K562 (cell line): ENCODE data around the gene SART3. TPM values are rescaled to one million over a fixed set of nuclear protein-coding genes. Genes with fewer than 3 reads are reported as not detected.

ENCODE experiments used
- BCLAF1 ChIP-seq, 2 experiments: fragments of 450-650 bp in 1 of 2; IDR thresholded peaks; 2 replicates each; pipeline ENCODE4 v1.6.1; 2011 to 2017; ENCODE audit warnings: low read depth in 2 of 2, antibody characterized with exemption in 1 of 2, borderline replicate concordance in 1 of 2, low read length in 1 of 2, mild to moderate bottlenecking in 1 of 2, mixed read lengths in 1 of 2; ENCODE audit not compliant: control insufficient read depth in 1 of 2
- BRCA1 ChIP-seq, 2 experiments: fragments of 450-650 bp in 1 of 2; sonication (generic) in 1 of 2; formaldehyde crosslinking in 1 of 2; IDR thresholded peaks; 2 replicates each; pipeline versions ENCODE4 v1.5.0 to v1.6.1; 2017 to 2020; ENCODE audit warnings: mild to moderate bottlenecking in 1 of 2, missing genetic modification reagents in 1 of 2
- CC2D1A ChIP-seq: fragments of 450-650 bp; IDR thresholded peaks from 2 replicates; pipeline ENCODE4 v1.6.1; 2017; ENCODE audit warnings: mild to moderate bottlenecking
- CXXC5 ChIP-seq: fragments of 250-450 bp; sonication (Bioruptor Pico); IDR thresholded peaks from 2 replicates; pipeline ENCODE4 v1.8.0; 2022; ENCODE audit warnings: inconsistent platforms, mild to moderate bottlenecking, moderate library complexity
- GATAD2A ChIP-seq: fragments of 450-650 bp; IDR thresholded peaks from 2 replicates; pipeline ENCODE4 v1.6.1; 2017
- HLTF ChIP-seq: fragments of 450-650 bp; IDR thresholded peaks from 2 replicates; pipeline ENCODE4 v1.6.1; 2016
- KDM1A ChIP-seq, 2 experiments: fragments of 450-650 bp; IDR thresholded peaks; 2 replicates each; pipeline ENCODE4 v1.6.1; 2016; ENCODE audit warnings: mild to moderate bottlenecking in 2 of 2
- MLLT1 ChIP-seq, 2 experiments: fragments of 450-650 bp; IDR thresholded peaks; 2 replicates each; pipeline ENCODE4 v1.6.1; 2016
- PHF20 ChIP-seq: fragments of 450-650 bp; IDR thresholded peaks from 2 replicates; pipeline ENCODE4 v1.6.1; 2018; ENCODE audit not compliant: partially characterized antibody
- RBM39 ChIP-seq: fragments of 200-400 bp; formaldehyde crosslinking; optimal IDR thresholded peaks from 2 replicates; pipeline ENCODE3; 2018; ENCODE audit warnings: low read depth, low read length
- SAP30 ChIP-seq: fragments of 200-600 bp; sonication (generic); IDR thresholded peaks from 2 replicates; pipeline ENCODE4 v1.6.1; 2012; ENCODE audit warnings: borderline replicate concordance, low read depth, mild to moderate bottlenecking, moderate library complexity, low read length, control low read depth, inconsistent platforms; ENCODE audit not compliant: insufficient read depth, poor library complexity, severe bottlenecking
- SMAD4 ChIP-seq: fragments of 250-450 bp; sonication (Bioruptor Pico); conservative IDR thresholded peaks from 2 replicates; pipeline ENCODE4 v1.8.0; 2021; ENCODE audit warnings: inconsistent platforms, mild to moderate bottlenecking, moderate library complexity
- SMARCA5 ChIP-seq: fragments of 450-650 bp; IDR thresholded peaks from 2 replicates; pipeline ENCODE4 v1.6.1; 2016
- ZNF134 ChIP-seq: fragments of 250-450 bp; sonication (Bioruptor Pico); conservative IDR thresholded peaks from 2 replicates; pipeline ENCODE4 v1.4.0; 2020
- ZNF407 ChIP-seq: fragments of 450-650 bp; IDR thresholded peaks from 2 replicates; pipeline ENCODE4 v1.6.1; 2016; ENCODE audit warnings: low read depth
- polyA plus RNA-seq, 8 experiments: library from polyadenylated mRNA; depleted of rRNA in 4 of 8; stranded (reverse) in 5 of 8; unstranded in 3 of 8; fragments of >200 nt; fragmentation: Nextera tagmentation in 2 of 8; fragmentation: Illumina TruSeq in 1 of 8; extraction: Ambion mirVana in 2 of 8; extraction: Trizol in 1 of 8; gene quantifications; 2 replicates each; pipeline versions ENCODE4 v1.2.1 to v1.2.3, GENCODE V29; 2011 to 2014; ENCODE audit warnings: inconsistent platforms in 1 of 8, missing spikeins in 1 of 8
- total RNA-seq, 7 experiments: library from RNA; depleted of rRNA in 6 of 7; stranded (reverse); fragments of >200 nt in 6 of 7; fragmentation: Illumina TruSeq in 2 of 7; extraction: Trizol in 2 of 7; gene quantifications; 2 replicates each; pipeline versions ENCODE4 v1.2.1 to v1.2.3, GENCODE V29; 2011 to 2021; ENCODE audit warnings: low replicate concordance in 1 of 7

SART3 gene
- total and polyA plus RNA-seq, 9 of the 15 experiments (the other 6 are each of a cell fraction or from before 2014, with no cell fraction given): 8.9 to 167 (median 56.7) TPM

- TF ChIP-seq BCLAF1 (IDR thresholded peaks at IDR 0.05; ENCODE audit: borderline replicate concordance in 1 of 2, control insufficient read depth in 1 of 2, low read depth in 2 of 2, low read length in 1 of 2) (peak in 1 of 2 experiments; percentile 89; a peak in 2 of 4 replicates), MLLT1 (IDR thresholded peaks at IDR 0.05) (0 out of 4 replicates have a peak, but pooled peaks of 1 of the 2 experiments have one; percentile 11), SMAD4 (no peak), SMARCA5 (peak; percentile 48; the same call in 1 of the 2 replicates), CXXC5 (CRISPR knock-in tag) (no peak), CC2D1A (peak; percentile 30; the same call in 1 of the 2 replicates), GATAD2A (peak; percentile 74; the same call in 1 of the 2 replicates), HLTF (peak; percentile 88), ZNF134 (no peak), SAP30 (no peak), RBM39 (peak; percentile 80), ZNF407 (0 out of 2 replicates have a peak, but pooled peaks have one; percentile 14), BRCA1 (IDR thresholded peaks at IDR 0.05) (peak; percentile 99), BRCA1 (CRISPR knock-in tag; IDR thresholded peaks at IDR 0.05) (no peak), KDM1A (IDR thresholded peaks at IDR 0.05) (no peak), PHF20 (peak; percentile 18)
Measured at GRCh38 chr12:108605690-108606406, 44.9 kb upstream of the SART3 start (continued).
